BJ (cell line): ENCODE data around the gene RSPO3. TPM values are rescaled to one million over a fixed set of nuclear protein-coding genes. Genes with fewer than 3 reads are reported as not detected.

Experiments
- CTCF ChIA-PET: fragments of 350-600 bp; formaldehyde crosslinking; extraction: SDS; loops from one replicate; lab custom pipeline; 2021; ENCODE audit warnings: antibody characterized with exemption, inconsistent platforms; lab: Yijun Ruan, JAX
- POLR2A ChIA-PET: fragments of 300-600 bp; sonication (Branson Sonifier 250); formaldehyde crosslinking; extraction: SDS; loops from one replicate; lab custom pipeline; 2021; ENCODE audit warnings: antibody characterized with exemption; lab: Charles Lee
- DNase-seq: peaks from one replicate; pipeline ENCODE4 v3.0.0-alpha.2; 2011; ENCODE audit warnings: low read depth
- H3K27me3 ChIP-seq: 2 replicates; pipeline ENCODE4 v1.6.0; 2011; ENCODE audit warnings: low read length; ENCODE audit not compliant: control insufficient read depth, insufficient read depth
- H3K36me3 ChIP-seq: 2 replicates; pipeline ENCODE4 v1.5.1; 2011; ENCODE audit warnings: low read length; ENCODE audit not compliant: control insufficient read depth, insufficient read depth
- H3K4me3 ChIP-seq: 2 replicates; pipeline ENCODE4 v1.5.1; 2011; ENCODE audit warnings: low read depth, mild to moderate bottlenecking, control low read depth, low read length
- CTCF ChIP-seq: IDR thresholded peaks from 2 replicates; pipeline ENCODE4 v1.5.1; 2011; ENCODE audit warnings: low read depth, mild to moderate bottlenecking, control low read depth, inconsistent platforms, low read length, moderate library complexity; ENCODE audit not compliant: insufficient read depth
- polyA plus RNA-seq: library from polyadenylated mRNA; depleted of rRNA; stranded (reverse); fragments of >200 nt; gene quantifications from 2 replicates; pipeline ENCODE4 v1.2.3, GENCODE V29; 2011

RSPO3 gene
- polyA plus RNA-seq, 1 experiment: not detected

GRCh38 chr6:127110712-127111111 lies 7.8 kb upstream of the RSPO3 start:
- no peaks in the 10 kb centered on the region for H3K36me3 ChIP-seq
- POLR2A ChIA-PET: no interaction called here
- DNase-seq: no peak
- CTCF ChIA-PET: interaction anchor here (0.6 kb wide), 1 partner anchor 1381 kb away, joined by 3 read pairs; no protein-coding TSS in a partner anchor
- no peak for TF ChIP-seq CTCF
- no peaks in the 10 kb centered on the region; the same call in 1 of the 2 replicates for H3K27me3 ChIP-seq
- H3K4me3 ChIP-seq: no peak overlapping the region

- DNase-seq: no peak
- POLR2A ChIA-PET: no interaction called here
- peaks cover 5% of the 10 kb centered on the region for H3K27me3 ChIP-seq
- no peak for TF ChIP-seq CTCF
- H3K4me3 ChIP-seq: no peak overlapping the region
- no peaks in the 10 kb centered on the region for H3K36me3 ChIP-seq
- CTCF ChIA-PET: no interaction called here
Observed at GRCh38 chr6:127111526-127111925, 6.9 kb upstream of the RSPO3 start.

- ChIA-PET POLR2A (no interaction called here), CTCF (interaction anchor here (0.6 to 1.9 kb wide), 3 partner anchors 11 to 309 kb away, joined by 4 to 6 read pairs (median 4); no protein-coding TSS in a partner anchor)
- peaks cover 20% of the 10 kb centered on the region for H3K27me3 ChIP-seq
- H3K4me3 ChIP-seq: no peak overlapping the region
- DNase-seq: no peak
- no peaks in the 10 kb centered on the region for H3K36me3 ChIP-seq
- TF ChIP-seq CTCF: no peak
Observed at GRCh38 chr6:127114214-127114760, 4.2 kb upstream of the RSPO3 start.

GRCh38 chr6:127115084-127115655 lies 3.3 kb upstream of the RSPO3 start:
- no peaks in the 10 kb centered on the region for H3K36me3 ChIP-seq
- TF ChIP-seq CTCF: no peak
- H3K27me3 ChIP-seq: peaks cover 28% of the 10 kb centered on the region
- no peak overlapping the region for H3K4me3 ChIP-seq
- CTCF ChIA-PET: interaction anchor here (0.6 to 1.9 kb wide), 4 partner anchors 12 to 775 kb away, joined by 4 to 6 read pairs (median 4); no protein-coding TSS in a partner anchor
- DNase-seq: no peak
- POLR2A ChIA-PET: no interaction called here

GRCh38 chr6:127115746-127116145 lies 2.7 kb upstream of the RSPO3 start:
- CTCF ChIA-PET: interaction anchor here (0.7 to 1.6 kb wide), 2 partner anchors 16 to 775 kb away, joined by 4 read pairs; no protein-coding TSS in a partner anchor
- H3K36me3 ChIP-seq: no peaks in the 10 kb centered on the region
- no peak overlapping the region for H3K4me3 ChIP-seq
- TF ChIP-seq CTCF: no peak
- H3K27me3 ChIP-seq: peaks cover 34% of the 10 kb centered on the region
- POLR2A ChIA-PET: no interaction called here
- DNase-seq: no peak
